Osteocyte (in vitro differentiated cells): ENCODE measurements around the gene ARFGAP1. TPM values are rescaled to one million over a fixed set of nuclear protein-coding genes. Genes with fewer than 3 reads are reported as not detected.

ENCODE experiments used
- DNase-seq: peaks from one replicate; pipeline ENCODE4 v3.0.0; 2021; ENCODE audit warnings: mixed read lengths; ENCODE audit not compliant: unreplicated experiment; ENCODE audit errors: extremely low spot score
- H3K27ac Mint-ChIP-seq: one replicate; pipeline ENCODE4 v1.8.0; 2021; ENCODE audit warnings: mild to moderate bottlenecking, mixed read lengths; ENCODE audit not compliant: unreplicated experiment
- H3K27me3 Mint-ChIP-seq: one replicate; pipeline ENCODE4 v1.8.0; 2021; ENCODE audit warnings: mixed read lengths; ENCODE audit not compliant: unreplicated experiment
- H3K36me3 Mint-ChIP-seq: one replicate; pipeline ENCODE4 v1.8.0; 2021; ENCODE audit warnings: mixed read lengths; ENCODE audit not compliant: unreplicated experiment
- H3K4me1 Mint-ChIP-seq: one replicate; pipeline ENCODE4 v1.8.0; 2021; ENCODE audit warnings: mixed read lengths; ENCODE audit not compliant: unreplicated experiment
- H3K4me3 Mint-ChIP-seq: one replicate; pipeline ENCODE4 v1.8.0; 2021; ENCODE audit warnings: mild to moderate bottlenecking, moderate library complexity, mixed read lengths; ENCODE audit not compliant: unreplicated experiment
- H3K9me3 Mint-ChIP-seq: one replicate; pipeline ENCODE4 v1.8.0; 2021; ENCODE audit warnings: mixed read lengths; ENCODE audit not compliant: unreplicated experiment
- total RNA-seq: library from RNA; stranded (reverse); gene quantifications from 2 replicates; pipeline ENCODE4 v1.2.1, GENCODE V29; 2021
- TF ChIP-seq, protein P1 (sequence below): fragments of 200-600 bp; sonication (generic); IDR thresholded peaks from 2 replicates; pipeline ENCODE4 v1.5.0; 2021; ENCODE audit warnings: antibody characterized with exemption, mild to moderate bottlenecking, moderate library complexity

The ARFGAP1 gene
- total RNA-seq, 1 donor from 2014 or later = 119 TPM

DNA sequence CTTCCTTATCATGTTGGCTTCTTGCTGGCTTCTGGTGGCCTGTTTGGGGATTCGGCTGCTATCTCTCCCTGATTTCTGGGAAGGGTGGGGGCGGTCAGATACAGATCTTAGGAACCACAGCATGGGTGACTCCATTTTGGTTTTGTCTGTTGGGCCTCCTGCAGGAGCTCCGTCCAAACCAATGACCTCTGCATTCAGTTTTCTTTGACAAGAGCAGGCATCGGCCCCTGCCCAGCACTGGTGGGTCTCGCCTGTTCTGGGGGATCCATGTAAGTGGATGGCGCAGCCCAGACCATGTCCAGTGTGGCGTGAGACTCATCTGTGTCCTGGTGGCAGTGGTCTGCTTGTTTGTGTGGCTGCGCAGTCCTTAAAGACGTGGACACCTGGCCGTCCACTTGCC is 8.6 kb upstream of the ARFGAP1 start:
- Mint-ChIP-seq H3K9me3 (no peaks in the 10 kb centered on the region), H3K4me1 (peaks cover 4% of the 10 kb centered on the region), H3K4me3 (no peak overlapping the region), H3K36me3 (no peaks in the 10 kb centered on the region), H3K27ac (no peak overlapping the region), H3K27me3 (peaks cover 23% of the 10 kb centered on the region)
- TF ChIP-seq, protein P1, sequence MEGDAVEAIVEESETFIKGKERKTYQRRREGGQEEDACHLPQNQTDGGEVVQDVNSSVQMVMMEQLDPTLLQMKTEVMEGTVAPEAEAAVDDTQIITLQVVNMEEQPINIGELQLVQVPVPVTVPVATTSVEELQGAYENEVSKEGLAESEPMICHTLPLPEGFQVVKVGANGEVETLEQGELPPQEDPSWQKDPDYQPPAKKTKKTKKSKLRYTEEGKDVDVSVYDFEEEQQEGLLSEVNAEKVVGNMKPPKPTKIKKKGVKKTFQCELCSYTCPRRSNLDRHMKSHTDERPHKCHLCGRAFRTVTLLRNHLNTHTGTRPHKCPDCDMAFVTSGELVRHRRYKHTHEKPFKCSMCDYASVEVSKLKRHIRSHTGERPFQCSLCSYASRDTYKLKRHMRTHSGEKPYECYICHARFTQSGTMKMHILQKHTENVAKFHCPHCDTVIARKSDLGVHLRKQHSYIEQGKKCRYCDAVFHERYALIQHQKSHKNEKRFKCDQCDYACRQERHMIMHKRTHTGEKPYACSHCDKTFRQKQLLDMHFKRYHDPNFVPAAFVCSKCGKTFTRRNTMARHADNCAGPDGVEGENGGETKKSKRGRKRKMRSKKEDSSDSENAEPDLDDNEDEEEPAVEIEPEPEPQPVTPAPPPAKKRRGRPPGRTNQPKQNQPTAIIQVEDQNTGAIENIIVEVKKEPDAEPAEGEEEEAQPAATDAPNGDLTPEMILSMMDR = no peak
- no peak for DNase-seq

DNA sequence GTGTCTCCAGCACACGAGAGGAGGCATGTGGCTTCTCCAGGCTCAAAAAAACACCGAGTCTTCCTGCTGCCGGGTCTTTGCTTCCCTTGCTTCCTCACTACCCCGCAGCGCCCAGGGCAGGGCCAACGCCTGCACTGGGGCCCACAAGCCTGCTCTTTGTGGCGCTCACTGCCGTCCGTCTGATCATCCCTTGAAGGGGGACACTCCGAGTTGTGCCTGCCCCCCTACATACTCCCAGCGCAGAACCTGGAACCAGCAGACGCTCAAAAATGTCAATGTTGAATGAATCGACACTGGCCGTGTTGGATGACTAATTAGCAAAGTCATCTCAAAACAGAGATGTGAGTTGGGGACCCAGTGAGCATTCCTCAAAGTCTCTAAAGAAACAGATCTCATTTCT is 8.1 kb upstream of the ARFGAP1 start:
- Mint-ChIP-seq H3K27me3 (peaks cover 19% of the 10 kb centered on the region), H3K4me1 (peaks cover 4% of the 10 kb centered on the region), H3K36me3 (no peaks in the 10 kb centered on the region), H3K9me3 (no peaks in the 10 kb centered on the region), H3K4me3 (no peak overlapping the region), H3K27ac (no peak overlapping the region)
- DNase-seq = no peak
- TF ChIP-seq, protein P1 = no peak

DNA sequence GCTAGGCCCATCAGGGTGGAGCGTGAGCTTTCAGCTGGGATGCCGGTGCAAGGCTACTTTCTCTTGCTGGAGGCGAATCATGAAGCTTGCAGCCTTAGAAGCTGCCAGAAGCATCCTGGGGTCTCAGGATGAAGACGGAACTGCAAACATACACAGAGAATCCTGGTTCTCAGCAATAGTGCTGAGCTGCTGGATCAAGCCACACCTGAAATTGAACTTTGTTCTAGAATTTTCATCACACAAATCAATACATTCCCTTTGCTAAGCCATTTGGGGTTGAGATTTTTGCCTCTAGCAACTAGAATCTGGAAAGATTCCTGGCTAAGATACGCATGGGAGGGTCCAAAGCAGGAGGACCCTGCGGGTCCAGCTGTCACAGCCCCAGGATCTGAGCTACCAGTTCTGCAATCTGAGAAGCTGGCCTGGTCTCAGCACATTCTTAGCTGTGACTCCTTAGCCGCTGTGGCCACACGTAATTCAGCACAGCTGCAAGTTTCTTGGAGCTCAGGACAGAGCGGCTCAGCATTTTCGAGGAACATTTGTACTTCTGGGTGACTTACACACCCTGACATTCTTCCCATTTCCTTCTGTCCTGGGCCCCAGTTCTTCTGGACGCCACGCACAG is 6.6 kb upstream of the ARFGAP1 start:
- no peak overlapping the region for H3K4me3 Mint-ChIP-seq
- no peaks in the 10 kb centered on the region for H3K9me3 Mint-ChIP-seq
- H3K27ac Mint-ChIP-seq = no peak overlapping the region
- H3K36me3 Mint-ChIP-seq = no peaks in the 10 kb centered on the region
- peaks cover 4% of the 10 kb centered on the region for H3K4me1 Mint-ChIP-seq
- TF ChIP-seq, protein P1 = no peak
- no peak for DNase-seq
- H3K27me3 Mint-ChIP-seq = peaks cover 19% of the 10 kb centered on the region

DNA sequence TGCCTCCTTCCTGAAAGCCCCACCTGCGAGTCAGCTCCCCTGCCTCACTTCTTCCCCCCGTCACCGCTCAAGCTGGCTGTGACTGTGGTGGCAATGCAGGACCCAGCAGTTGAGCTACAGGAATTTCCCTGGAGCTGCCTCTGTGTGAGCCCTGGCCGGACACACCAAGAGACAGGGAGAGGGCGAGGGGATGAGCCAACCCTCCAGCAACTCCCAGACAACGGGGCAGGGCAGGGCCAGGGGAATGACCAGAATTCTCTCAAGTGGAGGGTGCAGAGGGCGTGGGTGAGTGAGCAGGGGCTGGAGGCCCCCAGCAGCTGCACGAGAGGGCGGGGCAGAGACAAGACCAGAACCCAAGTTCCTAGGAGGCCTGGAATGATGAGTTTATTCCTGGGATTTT is 4.9 kb upstream of the ARFGAP1 start:
- H3K4me1 Mint-ChIP-seq = peaks cover 6% of the 10 kb centered on the region
- no peaks in the 10 kb centered on the region for H3K9me3 Mint-ChIP-seq
- TF ChIP-seq, protein P1 = no peak
- H3K4me3 Mint-ChIP-seq = no peak overlapping the region
- H3K36me3 Mint-ChIP-seq = no peaks in the 10 kb centered on the region
- no peak overlapping the region for H3K27ac Mint-ChIP-seq
- peaks cover 13% of the 10 kb centered on the region for H3K27me3 Mint-ChIP-seq
- DNase-seq = no peak

DNA sequence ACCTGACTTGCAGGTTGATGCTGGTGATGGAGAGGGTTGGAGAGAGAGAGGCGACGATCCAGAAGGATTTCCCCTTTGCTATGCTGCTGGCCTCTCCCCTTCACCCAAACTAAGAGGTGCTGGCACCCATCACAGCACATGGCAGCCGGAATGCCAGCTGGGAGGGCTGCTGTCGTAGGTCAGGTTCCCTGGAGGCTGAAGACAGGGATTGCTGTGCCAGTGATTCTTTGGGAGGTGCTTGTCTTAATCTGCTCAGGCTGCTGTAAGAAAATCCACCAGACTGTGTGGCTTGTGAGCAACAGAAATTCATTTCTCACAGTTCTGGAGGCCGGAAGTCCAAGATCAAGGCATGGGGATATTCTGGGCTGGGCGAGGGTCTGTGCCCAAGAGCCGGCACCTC is 4.4 kb upstream of the ARFGAP1 start:
- Mint-ChIP-seq H3K27me3 (peaks cover 10% of the 10 kb centered on the region), H3K36me3 (no peaks in the 10 kb centered on the region), H3K4me3 (no peak overlapping the region), H3K4me1 (peaks cover 6% of the 10 kb centered on the region), H3K27ac (no peak overlapping the region), H3K9me3 (no peaks in the 10 kb centered on the region)
- DNase-seq = no peak
- TF ChIP-seq, protein P1 = no peak
